ENCODE results near the gene JMY.

- no peak for TF ChIP-seq CTCF (IDR thresholded peaks at IDR 0.05)
- no peak for TF ChIP-seq POLR2A (IDR thresholded peaks at IDR 0.05)
These were observed 33.9 kb upstream of the JMY start for GRCh38 chr5:79202076-79202475.
